ENCODE measurements around the gene NPAP1.
"Not testable (repeated sequence)": the region's sequence is repeated elsewhere in the genome, so short reads cannot be mapped to it uniquely, and the experiment has no call there.

The NPAP1 gene

DNA sequence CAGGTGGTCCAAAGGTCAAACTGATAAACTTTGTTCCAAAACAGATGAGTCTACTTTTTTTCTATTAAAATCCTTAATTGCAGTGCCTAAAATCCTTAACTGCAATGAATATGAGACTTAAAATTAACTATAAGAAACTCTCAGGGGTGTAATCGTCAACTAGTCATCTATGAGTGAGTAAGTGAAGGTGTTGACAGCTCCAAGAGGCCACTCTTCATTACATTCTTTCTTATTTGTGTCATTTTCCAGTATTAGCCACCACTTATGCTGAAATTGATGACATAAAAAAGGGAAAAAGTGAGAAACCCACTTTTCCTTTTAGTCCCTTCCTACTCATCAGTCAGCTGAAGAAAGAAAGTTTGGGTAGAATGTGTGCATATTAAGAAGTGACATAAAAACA lies 12.6 kb upstream of the NPAP1 start:
- DNase-seq (ENCODE audit: low read depth) = no peak
- no peak for TF ChIP-seq CTCF (IDR thresholded peaks at IDR 0.05; ENCODE audit: insufficient read depth, low read depth, low read length, missing control alignments)
- no peak overlapping the region for H3K4me3 ChIP-seq (ENCODE audit: low read depth, low read length)

DNA sequence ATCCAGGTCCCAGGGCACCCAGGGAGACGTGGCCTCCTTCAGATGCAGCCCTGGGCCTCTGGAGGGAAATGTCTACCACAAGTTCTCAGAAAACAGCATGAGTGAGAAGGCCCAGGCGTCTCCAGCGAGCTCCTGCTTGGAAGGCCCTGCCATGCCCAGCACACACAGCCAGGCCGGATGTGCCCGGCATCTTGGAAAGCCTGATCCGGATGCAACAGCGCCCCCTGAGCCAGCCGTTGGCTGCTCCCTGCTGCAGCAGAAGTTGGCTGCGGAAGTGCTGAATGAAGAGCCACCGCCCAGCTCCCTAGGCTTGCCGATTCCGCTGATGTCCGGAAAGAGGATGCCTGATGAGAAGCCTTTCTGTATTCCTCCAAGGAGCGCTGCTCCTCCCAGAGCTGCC lies 856 bp downstream of the NPAP1 start:
- H3K4me3 ChIP-seq (ENCODE audit: low read depth, low read length) = no peak overlapping the region
- DNase-seq (ENCODE audit: low read depth) = no peak
- no peak for TF ChIP-seq CTCF (IDR thresholded peaks at IDR 0.05; ENCODE audit: insufficient read depth, low read depth, low read length, missing control alignments)

DNA sequence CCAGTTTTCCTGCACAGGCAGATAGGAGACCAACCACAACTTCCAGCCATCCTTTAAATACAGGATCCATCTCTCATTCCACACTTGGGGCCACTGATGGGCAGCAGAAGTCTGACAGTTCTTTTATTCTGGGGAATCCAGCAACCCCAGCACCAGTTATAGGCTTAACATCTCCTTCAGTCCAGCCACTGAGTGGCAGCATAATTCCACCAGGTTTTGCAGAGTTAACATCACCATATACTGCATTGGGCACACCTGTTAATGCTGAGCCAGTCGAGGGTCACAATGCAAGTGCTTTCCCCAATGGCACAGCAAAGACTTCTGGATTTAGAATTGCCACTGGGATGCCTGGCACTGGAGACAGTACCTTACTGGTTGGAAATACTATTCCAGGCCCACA lies 2.9 kb downstream of the NPAP1 start:
- H3K4me3 ChIP-seq (ENCODE audit: low read depth, low read length) = no peak overlapping the region
- TF ChIP-seq CTCF (IDR thresholded peaks at IDR 0.05; ENCODE audit: insufficient read depth, low read depth, low read length, missing control alignments) = no peak
- DNase-seq (ENCODE audit: low read depth) = no peak

- no peak for DNase-seq (ENCODE audit: low read depth)
- no peak for TF ChIP-seq CTCF (IDR thresholded peaks at IDR 0.05; ENCODE audit: insufficient read depth, low read depth, low read length, missing control alignments)
- H3K4me3 ChIP-seq (ENCODE audit: low read depth, low read length) = no peak overlapping the region
Measured at GRCh38 chr15:24682002-24682401, 6.4 kb downstream of the NPAP1 start.

- H3K4me3 ChIP-seq (ENCODE audit: low read depth, low read length); DNase-seq (ENCODE audit: low read depth): not testable (repeated sequence)
Measured at GRCh38 chr15:24682905-24683304, 7.3 kb downstream of the NPAP1 start.

DNA sequence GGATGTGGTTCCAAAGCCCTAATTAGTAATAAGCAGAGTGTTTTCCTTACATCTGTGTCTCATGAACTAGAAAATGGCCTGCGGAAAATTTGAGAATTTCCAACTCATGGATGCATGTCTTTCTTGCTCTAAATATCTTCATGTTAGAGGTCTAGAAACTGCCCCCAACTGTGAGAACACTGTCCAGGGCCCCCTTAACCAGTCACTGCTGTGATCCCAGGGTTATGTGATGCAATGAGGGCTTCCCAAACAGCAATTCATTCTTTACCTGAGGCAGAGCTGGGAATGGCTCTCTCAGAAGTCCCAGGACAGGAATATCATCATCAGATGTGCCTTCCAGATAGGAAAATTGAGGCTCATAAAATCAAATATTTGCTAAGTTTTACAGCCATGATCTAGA lies 8.2 kb downstream of the NPAP1 start:
- no peak for DNase-seq (ENCODE audit: low read depth)
- TF ChIP-seq CTCF (IDR thresholded peaks at IDR 0.05; ENCODE audit: insufficient read depth, low read depth, low read length, missing control alignments) = no peak
- no peak overlapping the region for H3K4me3 ChIP-seq (ENCODE audit: low read depth, low read length)

GRCh38 chr15:24684313-24684712 lies 8.7 kb downstream of the NPAP1 start:
- H3K4me3 ChIP-seq (ENCODE audit: low read depth, low read length) = no peak overlapping the region
- no peak for DNase-seq (ENCODE audit: low read depth)
- no peak for TF ChIP-seq CTCF (IDR thresholded peaks at IDR 0.05; ENCODE audit: insufficient read depth, low read depth, low read length, missing control alignments)

DNA sequence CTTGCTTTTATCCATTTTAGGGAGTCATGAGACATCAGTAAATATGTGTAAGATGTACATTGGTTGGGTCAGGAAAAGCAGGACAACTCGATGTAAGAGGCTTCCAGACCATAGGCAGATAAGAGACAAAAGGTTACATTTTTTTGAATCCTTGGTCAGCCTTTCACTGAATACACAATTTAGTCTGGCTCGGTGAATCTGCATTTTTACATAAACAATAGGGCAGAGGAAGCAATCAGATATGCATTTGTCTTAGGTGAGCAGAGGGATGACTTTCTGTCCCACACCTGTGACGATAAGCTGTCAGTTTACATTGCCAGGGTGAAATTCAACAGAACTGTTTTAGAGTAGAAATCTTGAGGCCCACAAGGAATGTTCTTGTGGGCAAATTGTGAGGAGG lies 20.6 kb downstream of the NPAP1 start:
- H3K4me3 ChIP-seq (ENCODE audit: low read depth, low read length) = no peak overlapping the region
- DNase-seq (ENCODE audit: low read depth) = no peak
- TF ChIP-seq CTCF (IDR thresholded peaks at IDR 0.05; ENCODE audit: insufficient read depth, low read depth, low read length, missing control alignments) = no peak
